ENCODE measurements around the gene CTDSPL2.
"Not testable (repeated sequence)": the region's sequence is repeated elsewhere in the genome, so short reads cannot be mapped to it uniquely, and the experiment has no call there.

CTDSPL2 gene

DNA sequence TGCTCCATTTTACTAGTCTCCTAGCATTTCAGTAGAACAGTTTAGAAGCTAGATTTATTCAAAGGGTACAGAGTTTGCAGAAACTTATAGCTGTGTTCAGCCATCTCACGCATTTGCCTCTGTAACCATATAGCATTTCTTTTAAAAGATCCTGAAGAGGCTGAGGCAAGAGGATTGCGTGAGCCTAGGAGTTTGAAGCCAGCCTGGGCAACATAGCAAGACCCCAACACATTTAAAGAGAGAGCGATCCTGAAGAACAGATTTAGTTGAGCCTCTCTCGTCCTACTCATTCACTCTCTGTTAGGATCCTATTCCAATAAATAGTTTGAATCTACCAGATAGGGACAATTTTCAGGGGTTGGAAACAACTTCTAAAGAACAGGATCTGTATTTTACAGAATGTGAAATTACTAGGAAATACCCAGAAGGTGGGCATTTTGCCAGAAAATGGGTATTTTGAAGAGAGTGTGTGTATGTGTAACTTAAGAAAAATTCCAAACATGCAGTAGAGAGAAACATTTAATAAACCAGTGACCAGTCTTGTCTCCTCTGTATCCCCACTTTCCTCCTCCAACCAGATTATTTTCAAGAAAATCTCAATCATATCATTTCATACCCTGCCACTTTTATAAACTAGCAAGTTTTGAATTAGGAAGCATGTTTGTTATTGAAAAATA, 114.0 kb downstream of the CTDSPL2 start:
- no peak for DNase-seq (ENCODE audit: low read depth)

GRCh38 chr15:44542596-44542995, 115.2 kb downstream of the CTDSPL2 start:
- no peak for DNase-seq (ENCODE audit: low read depth)

DNA sequence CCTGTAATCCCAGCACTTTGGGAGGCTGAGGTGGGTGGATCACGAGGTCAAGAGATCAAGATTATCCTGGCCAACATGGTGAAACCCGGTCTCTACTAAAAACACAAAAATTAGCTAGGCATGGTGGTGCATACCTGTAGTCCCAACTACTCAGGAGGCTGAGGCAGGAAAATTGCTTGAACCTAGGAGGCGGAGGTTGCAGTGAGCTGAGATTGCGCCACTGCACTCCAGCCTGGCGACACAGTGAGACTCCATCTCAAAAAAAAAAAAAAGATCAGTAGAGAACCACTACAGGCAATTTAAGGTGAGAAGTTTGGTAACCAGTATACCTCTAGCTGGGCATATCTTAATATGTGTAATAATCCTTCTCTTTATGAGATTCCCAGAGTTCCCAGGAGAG, 117.3 kb downstream of the CTDSPL2 start:
- DNase-seq (ENCODE audit: low read depth): not testable (repeated sequence)

DNA sequence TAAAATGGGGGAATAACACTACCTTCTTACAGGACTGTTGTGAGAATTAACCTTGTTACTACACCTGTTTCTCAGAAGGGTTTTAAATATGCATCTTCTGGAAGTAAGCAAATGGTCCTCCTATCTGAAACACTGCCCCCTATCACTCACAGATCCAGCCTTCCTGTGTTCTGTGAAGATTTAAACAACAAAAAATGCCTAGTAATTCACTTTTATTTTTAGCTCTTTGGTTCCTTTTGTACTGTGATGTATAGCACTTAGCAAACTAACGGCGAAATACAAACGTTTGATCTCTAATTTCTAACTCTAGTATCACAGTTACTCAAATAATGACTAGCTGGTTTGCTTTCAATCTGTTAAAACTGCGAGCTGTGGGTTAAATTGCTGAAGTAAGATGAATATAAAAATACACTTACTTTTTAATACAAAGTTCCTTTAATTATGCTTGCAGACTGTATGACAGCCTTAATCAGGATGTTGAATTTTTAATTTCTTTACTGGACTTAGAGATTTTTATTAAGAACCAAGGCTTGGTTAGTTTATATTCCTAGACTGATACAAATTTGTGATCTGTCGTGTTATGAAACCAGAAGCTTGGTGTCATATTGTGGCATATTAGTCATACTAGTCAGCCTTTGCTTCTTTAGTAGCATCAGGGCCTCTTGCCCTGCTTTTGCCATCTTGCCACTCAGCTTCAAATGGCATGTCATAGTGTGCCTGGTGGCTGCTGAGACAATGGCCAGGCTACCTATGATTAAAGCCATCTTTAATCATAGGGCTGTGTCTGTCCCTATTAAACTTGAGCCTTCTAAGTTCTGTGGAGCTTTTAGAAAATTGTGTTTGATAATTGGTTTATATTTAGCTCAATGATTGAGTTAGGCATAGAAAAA, 118.7 kb downstream of the CTDSPL2 start:
- DNase-seq (ENCODE audit: low read depth): no peak

DNA sequence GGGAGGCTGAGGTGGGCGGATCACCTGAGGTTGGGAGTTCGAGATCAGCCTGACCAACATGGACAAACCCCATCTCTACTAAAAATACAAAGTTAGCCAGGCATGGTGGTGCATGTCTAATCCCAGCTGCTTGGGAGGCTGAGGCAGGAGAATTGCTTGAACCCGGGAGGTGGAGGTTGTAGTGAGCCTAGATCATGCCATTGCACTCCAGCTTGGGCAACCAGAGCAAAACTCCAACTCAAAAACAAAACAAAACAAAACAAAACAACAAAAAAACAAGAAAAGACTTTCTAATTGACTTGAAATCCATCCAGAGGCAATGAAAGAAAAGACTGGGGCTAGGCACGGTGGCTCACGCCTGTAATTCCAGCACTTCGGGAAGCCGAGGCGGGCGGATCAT, 121.7 kb downstream of the CTDSPL2 start:
- DNase-seq (ENCODE audit: low read depth): not testable (repeated sequence)

- DNase-seq (ENCODE audit: low read depth): no peak
Observed at GRCh38 chr15:44550256-44550655, 122.8 kb downstream of the CTDSPL2 start.

- no peak for DNase-seq (ENCODE audit: low read depth)
Observed at GRCh38 chr15:44550734-44551133, 123.3 kb downstream of the CTDSPL2 start.

DNA sequence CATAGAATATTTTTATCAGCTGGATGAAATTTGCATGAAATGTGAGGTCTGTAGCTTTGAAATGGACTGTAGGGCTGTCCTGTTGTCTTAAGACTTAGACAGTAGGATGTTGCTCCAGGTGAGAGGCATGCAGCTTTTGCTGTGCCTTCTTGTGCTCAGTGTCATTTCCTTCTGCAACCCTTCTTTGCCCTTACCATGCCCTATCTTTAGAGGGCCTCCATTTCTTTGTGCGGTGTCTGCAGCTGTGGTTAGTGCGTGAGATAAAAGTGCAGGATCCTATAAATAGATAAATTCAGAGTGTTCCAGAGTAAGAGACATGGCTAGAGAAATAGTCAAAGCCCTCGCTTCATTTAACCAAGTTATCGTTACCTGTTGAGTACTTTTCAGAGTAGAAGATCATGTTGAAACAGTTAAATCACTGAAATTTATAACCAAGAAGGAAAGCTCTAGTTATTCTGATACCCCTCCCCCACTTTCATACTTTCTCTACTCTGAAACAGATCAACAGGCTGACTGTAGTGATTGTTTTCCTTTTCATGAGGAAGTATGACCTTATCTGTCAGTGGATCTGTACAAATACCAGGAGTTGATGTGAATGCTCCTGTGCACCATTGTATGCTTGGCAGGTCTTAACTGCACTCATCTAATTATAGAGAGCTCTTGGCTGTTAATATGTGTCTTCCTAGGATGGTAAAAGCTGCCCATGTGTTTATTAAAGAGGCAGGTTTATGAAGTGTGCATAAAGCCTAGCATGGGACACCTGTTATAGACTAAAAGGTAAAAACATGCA, 127.7 kb downstream of the CTDSPL2 start:
- DNase-seq (ENCODE audit: low read depth): no peak

- DNase-seq (ENCODE audit: low read depth): not testable (repeated sequence)
Observed at GRCh38 chr15:44560926-44561325, 133.5 kb downstream of the CTDSPL2 start.

GRCh38 chr15:44565387-44566154, 138.1 kb downstream of the CTDSPL2 start:
- no peak for DNase-seq (ENCODE audit: low read depth)

DNA sequence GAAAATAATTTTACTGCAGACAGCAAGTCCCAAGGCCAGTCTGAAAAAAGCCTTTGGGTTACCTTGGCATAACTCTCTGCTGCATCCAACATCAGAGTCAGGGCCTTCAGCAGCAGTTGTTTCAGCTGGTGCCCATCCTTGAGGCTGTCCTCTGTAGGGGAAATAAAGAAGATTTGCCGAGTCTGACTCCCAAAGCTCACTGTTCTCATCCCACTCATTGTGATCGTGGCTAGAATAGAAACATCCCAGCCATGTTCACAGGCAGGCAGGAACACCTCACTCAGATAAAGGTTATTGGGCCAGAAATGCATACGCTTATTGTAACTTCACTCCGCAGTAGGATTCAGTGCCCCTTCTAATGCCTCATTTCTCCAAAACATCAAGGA, 138.7 kb downstream of the CTDSPL2 start:
- DNase-seq (ENCODE audit: low read depth): no peak

- DNase-seq (ENCODE audit: low read depth): no peak
Observed at GRCh38 chr15:44568338-44568737, 140.9 kb downstream of the CTDSPL2 start.

GRCh38 chr15:44569316-44569715, 141.9 kb downstream of the CTDSPL2 start:
- DNase-seq (ENCODE audit: low read depth): no peak

- no peak for DNase-seq (ENCODE audit: low read depth)
Observed at GRCh38 chr15:44570361-44570760, 142.9 kb downstream of the CTDSPL2 start.

- DNase-seq (ENCODE audit: low read depth): no peak
Observed at GRCh38 chr15:44573386-44573785, 146.0 kb downstream of the CTDSPL2 start.

- no peak for DNase-seq (ENCODE audit: low read depth)
Observed at GRCh38 chr15:44574734-44575133, 147.3 kb downstream of the CTDSPL2 start.

Data from activated T-cell treated with anti-CD3 and anti-CD28 coated beads for 1 hour (primary cell).